GM12874 (cell line): ENCODE results near the gene RNF128.

ENCODE experiments used
- TF ChIP-seq, protein P1 (sequence below): IDR thresholded peaks from 2 replicates; pipeline ENCODE4 v1.5.1; 2011; ENCODE audit warnings: low read depth, mild to moderate bottlenecking, control low read depth, low read length, moderate library complexity; ENCODE audit not compliant: insufficient read depth

RNF128 gene

DNA sequence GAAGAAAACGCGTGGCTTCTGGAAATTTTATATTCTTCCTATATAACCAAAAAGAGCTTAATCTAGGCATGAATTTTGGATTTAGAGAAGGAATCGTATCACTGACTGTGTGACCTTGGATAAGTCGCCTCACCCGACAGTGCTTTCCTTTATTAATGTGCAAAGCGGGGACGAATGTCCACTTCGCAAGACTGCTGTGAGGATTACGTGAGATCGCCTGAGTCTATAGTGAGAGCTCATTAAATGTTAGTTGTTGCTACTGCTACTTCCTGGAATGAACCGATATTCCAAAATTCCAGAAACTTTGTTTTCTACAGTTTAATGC lies 75.5 kb downstream of the RNF128 start:
- TF ChIP-seq, protein P1, sequence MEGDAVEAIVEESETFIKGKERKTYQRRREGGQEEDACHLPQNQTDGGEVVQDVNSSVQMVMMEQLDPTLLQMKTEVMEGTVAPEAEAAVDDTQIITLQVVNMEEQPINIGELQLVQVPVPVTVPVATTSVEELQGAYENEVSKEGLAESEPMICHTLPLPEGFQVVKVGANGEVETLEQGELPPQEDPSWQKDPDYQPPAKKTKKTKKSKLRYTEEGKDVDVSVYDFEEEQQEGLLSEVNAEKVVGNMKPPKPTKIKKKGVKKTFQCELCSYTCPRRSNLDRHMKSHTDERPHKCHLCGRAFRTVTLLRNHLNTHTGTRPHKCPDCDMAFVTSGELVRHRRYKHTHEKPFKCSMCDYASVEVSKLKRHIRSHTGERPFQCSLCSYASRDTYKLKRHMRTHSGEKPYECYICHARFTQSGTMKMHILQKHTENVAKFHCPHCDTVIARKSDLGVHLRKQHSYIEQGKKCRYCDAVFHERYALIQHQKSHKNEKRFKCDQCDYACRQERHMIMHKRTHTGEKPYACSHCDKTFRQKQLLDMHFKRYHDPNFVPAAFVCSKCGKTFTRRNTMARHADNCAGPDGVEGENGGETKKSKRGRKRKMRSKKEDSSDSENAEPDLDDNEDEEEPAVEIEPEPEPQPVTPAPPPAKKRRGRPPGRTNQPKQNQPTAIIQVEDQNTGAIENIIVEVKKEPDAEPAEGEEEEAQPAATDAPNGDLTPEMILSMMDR = no peak

DNA sequence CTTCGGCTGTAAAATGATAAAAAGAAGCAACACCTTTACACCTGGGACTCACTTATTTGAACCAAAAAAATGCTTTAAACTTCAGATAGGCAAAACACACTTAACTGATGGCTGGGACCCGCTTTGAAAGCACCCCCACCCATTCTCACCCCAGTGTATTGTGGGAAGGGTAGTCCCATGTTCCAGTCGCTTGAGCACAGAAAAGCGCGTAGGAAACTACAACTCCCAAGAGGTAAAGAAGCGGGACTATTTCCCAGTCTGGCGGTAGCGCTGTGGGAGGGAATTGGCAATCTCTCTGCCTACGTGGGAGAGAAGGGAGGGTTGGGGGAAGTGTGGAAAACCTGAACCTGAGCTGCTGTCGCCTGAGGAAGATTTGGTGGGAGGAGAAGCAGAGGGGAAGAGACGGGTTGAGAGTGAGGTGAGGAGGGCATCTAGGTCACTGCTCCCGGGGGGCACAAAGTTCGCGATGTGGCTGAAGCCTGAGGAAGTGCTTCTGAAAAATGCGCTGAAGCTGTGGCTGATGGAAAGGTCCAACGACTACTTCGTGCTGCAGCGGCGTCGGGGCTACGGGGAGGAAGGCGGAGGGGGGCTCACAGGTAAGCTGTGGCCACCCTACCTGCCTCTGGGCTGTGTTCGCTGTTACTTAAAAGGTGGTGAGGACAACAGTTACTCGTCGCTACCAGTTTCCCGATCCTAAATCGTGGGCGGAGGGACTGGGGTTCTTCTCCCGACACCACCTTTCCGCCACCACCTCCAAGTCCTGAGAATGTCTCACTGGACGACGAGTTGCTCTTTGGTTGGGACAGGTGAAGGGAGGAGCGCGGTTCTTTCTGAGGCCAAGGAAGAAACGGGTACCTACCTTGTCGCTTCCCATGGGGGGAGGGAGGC lies 76.1 kb downstream of the RNF128 start, which contains the start of gene TBC1D8B:
Gene TBC1D8B, plus strand, starts transcription at position 286 of the 888 bp plus-strand sequence. Its CDS starts 181 bp downstream, at position 467.
- TF ChIP-seq, protein P1 = no peak

DNA sequence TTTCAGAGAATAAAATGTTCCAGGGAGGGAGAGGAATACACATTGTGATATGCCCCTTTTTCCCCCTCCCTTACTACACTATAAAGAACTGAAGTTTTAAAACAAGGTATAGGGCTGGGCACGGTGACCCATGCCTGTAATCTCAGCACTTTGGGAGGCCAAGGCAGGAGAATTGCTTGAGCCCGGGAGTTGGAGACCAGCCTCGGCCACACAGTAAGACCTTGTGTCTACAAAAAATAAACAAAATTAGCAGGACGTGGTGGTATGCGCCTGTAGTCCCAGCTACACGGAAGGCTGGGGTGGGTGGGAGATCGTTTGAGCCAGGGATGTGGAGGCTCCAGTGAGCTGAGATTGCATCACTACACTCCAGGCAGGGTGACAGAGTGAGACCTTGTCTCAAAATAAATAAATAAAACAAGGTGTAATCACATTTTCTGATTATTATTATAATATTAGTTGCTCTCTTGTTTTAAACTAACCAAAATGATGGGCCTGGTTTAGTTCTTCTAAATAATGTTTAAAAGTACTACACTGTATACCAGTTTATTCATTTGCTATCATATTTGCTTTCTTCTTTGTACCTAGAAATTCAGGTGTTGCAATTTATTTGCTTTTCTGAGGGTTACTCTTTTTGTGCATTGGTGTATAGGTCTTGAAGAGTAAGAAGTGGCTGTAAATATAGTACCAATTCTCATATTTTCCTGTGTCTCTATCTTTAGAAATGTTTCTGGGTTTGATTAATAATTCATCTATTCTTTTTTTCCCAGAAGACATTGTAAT lies 84.8 kb downstream of the RNF128 start:
- TF ChIP-seq, protein P1 = no peak
